IPS-20b (cell line): Measurements from ENCODE around the gene CATSPERZ.
A peak's percentile ranks its signal among the peaks of the same experiment; 100 is the strongest.
"Not testable (repeated sequence)": the region's sequence is repeated elsewhere in the genome, so short reads cannot be mapped to it uniquely, and the experiment has no call there.

ENCODE experiments used
- H3K27ac ChIP-seq: one replicate; pipeline ENCODE4 v1.5.1; 2013; ENCODE audit warnings: low read length
- H3K27me3 ChIP-seq: 2 replicates; pipeline ENCODE4 v1.6.1; 2013; ENCODE audit warnings: mild to moderate bottlenecking, low read length, inconsistent platforms; ENCODE audit not compliant: insufficient read depth
- H3K36me3 ChIP-seq: 2 replicates; pipeline ENCODE4 v1.6.1; 2013; ENCODE audit warnings: low read depth, mild to moderate bottlenecking, inconsistent platforms, low read length, moderate library complexity; ENCODE audit not compliant: insufficient read depth
- H3K4me1 ChIP-seq: 2 replicates; pipeline ENCODE4 v1.6.1; 2013; ENCODE audit warnings: mild to moderate bottlenecking, control low read depth, inconsistent platforms, low read length, moderate library complexity; ENCODE audit not compliant: insufficient read depth
- H3K4me3 ChIP-seq: 2 replicates; pipeline ENCODE4 v1.5.1; 2013; ENCODE audit warnings: mild to moderate bottlenecking, low read length, inconsistent platforms
- H3K9ac ChIP-seq: 2 replicates; pipeline ENCODE4 v1.6.1; 2013; ENCODE audit warnings: low read depth, mild to moderate bottlenecking, inconsistent platforms, low read length, moderate library complexity
- H3K9me3 ChIP-seq: 2 replicates; pipeline ENCODE4 v1.6.1; 2013; ENCODE audit warnings: mild to moderate bottlenecking, low read depth, low read length, inconsistent platforms; ENCODE audit not compliant: insufficient read depth

The CATSPERZ gene

GRCh38 chr11:64320556-64320955 lies 20.4 kb downstream of the CATSPERZ start:
- Histone ChIP-seq H3K4me3 (no peak overlapping the region), H3K36me3 (peaks cover 39% of the 10 kb centered on the region), H3K9ac (no peak overlapping the region), H3K27ac (no peak overlapping the region), H3K27me3 (no peaks in the 10 kb centered on the region), H3K9me3 (no peaks in the 10 kb centered on the region), H3K4me1 (peaks cover 5% of the 10 kb centered on the region; the same call in 1 of the 2 replicates)

- peaks cover 35% of the 10 kb centered on the region for H3K36me3 ChIP-seq
- no peak overlapping the region for H3K27ac ChIP-seq
- H3K9me3 ChIP-seq: no peaks in the 10 kb centered on the region
- H3K27me3 ChIP-seq: no peaks in the 10 kb centered on the region
- no peak overlapping the region for H3K9ac ChIP-seq
- peaks cover 5% of the 10 kb centered on the region; the same call in 1 of the 2 replicates for H3K4me1 ChIP-seq
- H3K4me3 ChIP-seq: no peak overlapping the region
These were observed 20.9 kb downstream of the CATSPERZ start for GRCh38 chr11:64321026-64321425.

DNA sequence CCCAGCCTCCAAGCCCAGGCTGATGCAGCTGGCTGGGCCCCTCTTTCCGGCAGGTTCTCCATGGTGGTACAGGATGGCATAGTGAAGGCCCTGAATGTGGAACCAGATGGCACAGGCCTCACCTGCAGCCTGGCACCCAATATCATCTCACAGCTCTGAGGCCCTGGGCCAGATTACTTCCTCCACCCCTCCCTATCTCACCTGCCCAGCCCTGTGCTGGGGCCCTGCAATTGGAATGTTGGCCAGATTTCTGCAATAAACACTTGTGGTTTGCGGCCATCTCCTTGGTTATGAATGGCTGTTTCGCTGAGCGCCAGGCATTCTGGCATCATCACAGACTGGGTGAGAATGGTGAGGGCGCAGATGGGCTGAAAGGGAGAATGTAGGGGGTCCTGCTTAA lies 21.4 kb downstream of the CATSPERZ start:
- Histone ChIP-seq H3K27me3 (no peaks in the 10 kb centered on the region), H3K9me3 (no peaks in the 10 kb centered on the region), H3K4me3 (no peak overlapping the region), H3K9ac (no peak overlapping the region), H3K27ac (no peak overlapping the region), H3K36me3 (peaks cover 30% of the 10 kb centered on the region), H3K4me1 (peaks cover 5% of the 10 kb centered on the region; the same call in 1 of the 2 replicates)

DNA sequence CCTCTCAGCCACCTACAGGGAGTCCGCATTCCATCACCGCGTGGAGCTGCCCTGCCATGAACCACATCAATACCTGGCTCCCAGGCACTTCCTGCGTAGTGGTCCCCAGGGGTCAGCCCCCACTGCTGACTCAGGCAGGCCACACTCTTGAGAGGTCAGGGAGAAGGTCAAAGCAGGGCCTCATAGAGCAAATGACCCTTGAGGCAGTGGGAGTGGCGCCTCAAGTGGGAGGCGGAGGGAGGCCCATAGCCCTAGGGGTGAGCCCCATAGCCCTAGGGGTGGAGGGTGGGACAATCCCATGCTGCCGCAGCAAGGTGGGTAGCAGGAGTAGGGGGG lies 22.7 kb downstream of the CATSPERZ start:
- 0 out of 2 replicates have a peak, but pooled peaks cover 5% of the 10 kb centered on the region for H3K4me1 ChIP-seq
- no peaks in the 10 kb centered on the region for H3K9me3 ChIP-seq
- H3K4me3 ChIP-seq: no peak overlapping the region
- peaks cover 27% of the 10 kb centered on the region for H3K36me3 ChIP-seq
- H3K27ac ChIP-seq: no peak overlapping the region
- no peak overlapping the region for H3K9ac ChIP-seq
- H3K27me3 ChIP-seq: no peaks in the 10 kb centered on the region

DNA sequence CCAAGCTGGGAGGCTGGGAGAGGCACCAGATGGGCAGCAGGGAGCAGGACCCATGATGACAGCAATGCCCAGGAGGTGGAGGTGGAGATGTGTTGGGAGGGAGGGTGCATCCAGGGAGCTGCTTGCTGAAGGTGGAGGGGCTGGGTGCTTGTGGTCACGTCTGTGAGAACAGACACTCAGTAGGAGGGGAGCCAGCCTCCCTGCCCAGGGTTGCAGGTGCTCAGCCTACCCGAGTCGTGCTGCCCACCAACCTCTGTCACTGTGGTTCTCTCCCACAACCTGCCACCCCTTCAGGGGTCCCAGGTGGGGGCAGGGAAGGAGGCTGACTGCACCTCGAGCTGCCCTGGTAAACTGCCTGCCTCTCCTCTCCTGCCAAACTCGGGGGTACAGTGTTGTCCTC lies 23.2 kb downstream of the CATSPERZ start:
- Histone ChIP-seq H3K27me3 (no peaks in the 10 kb centered on the region), H3K27ac (no peak overlapping the region), H3K9me3 (no peaks in the 10 kb centered on the region), H3K4me3 (no peak overlapping the region), H3K9ac (no peak overlapping the region), H3K4me1 (0 out of 2 replicates have a peak, but pooled peaks cover 5% of the 10 kb centered on the region), H3K36me3 (peaks cover 27% of the 10 kb centered on the region)

DNA sequence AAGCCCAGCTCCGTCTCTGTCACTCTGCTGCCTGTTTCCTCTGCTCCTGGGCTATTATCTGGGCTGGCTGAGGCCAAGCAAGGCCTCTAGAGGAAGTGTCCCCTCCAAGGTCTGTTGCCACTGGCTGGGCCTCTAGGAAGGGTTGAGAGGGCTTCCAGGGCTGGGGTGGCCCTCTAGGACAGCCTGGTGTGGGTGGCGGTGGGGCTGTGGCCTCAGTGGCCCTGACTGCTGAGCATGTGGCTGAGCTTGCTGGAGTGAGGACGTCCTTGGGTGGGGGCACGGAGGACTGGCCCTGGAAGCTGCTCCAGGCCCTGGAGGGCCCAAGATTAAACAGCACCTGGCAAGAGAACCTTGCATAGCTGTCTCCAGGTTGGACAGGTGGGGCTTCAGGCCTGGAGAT lies 23.8 kb downstream of the CATSPERZ start:
- not testable (repeated sequence) for H3K27me3 ChIP-seq, H3K4me3 ChIP-seq, H3K9ac ChIP-seq, H3K9me3 ChIP-seq, H3K4me1 ChIP-seq, H3K27ac ChIP-seq
- H3K36me3 ChIP-seq: peaks cover 27% of the 10 kb centered on the region

DNA sequence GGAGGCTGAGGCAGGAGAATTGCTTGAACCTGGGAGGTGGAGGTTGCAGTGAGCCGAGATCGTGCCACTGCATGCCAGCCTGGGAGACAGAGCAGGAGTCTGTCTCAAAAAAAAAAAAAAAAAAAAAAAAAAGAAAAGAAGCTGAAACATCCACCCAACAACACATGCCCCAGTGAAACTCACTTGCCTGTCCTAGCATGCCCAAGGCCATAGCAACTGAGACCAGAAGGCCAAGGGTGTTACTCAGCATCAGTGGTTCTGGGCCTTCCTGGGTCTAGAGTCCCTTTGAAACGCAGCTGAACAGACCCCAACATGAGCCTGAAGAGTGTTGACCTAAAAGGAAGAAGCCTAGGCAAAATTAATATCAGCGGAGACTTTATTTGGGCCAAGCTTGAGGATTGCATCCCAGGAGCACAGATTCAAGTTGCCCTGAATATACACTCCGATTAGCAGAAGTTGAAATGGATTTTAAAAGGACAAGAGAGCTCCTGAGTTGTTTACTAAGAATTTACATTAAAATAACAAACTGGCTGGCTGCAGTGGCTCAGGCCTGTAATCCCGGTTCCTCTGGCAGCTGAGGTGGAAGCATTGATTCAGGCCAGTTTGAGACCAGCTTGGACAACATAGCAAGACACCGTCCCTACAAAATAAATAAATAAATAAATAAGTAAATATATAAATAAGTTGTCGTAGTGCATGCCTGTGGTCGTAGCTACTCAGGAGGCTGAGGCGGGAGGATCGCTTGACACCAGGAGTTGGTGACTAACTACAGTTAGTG lies 24.7 kb downstream of the CATSPERZ start:
- 0 out of 2 replicates have a peak, but pooled peaks cover 3% of the 10 kb centered on the region for H3K4me1 ChIP-seq
- H3K9ac ChIP-seq: peak overlapping the region; percentile 23; the same call in 1 of the 2 replicates
- H3K4me3 ChIP-seq: no peak overlapping the region
- peaks cover 27% of the 10 kb centered on the region for H3K36me3 ChIP-seq
- no peaks in the 10 kb centered on the region for H3K9me3 ChIP-seq
- no peak overlapping the region for H3K27ac ChIP-seq
- no peaks in the 10 kb centered on the region for H3K27me3 ChIP-seq

GRCh38 chr11:64327375-64327774 lies 27.2 kb downstream of the CATSPERZ start:
- Histone ChIP-seq H3K4me3 (no peak overlapping the region), H3K9ac (no peak overlapping the region), H3K9me3 (no peaks in the 10 kb centered on the region), H3K4me1 (peaks cover 9% of the 10 kb centered on the region), H3K27me3 (no peaks in the 10 kb centered on the region), H3K36me3 (0 out of 2 replicates have a peak, but pooled peaks cover 7% of the 10 kb centered on the region), H3K27ac (no peak overlapping the region)

DNA sequence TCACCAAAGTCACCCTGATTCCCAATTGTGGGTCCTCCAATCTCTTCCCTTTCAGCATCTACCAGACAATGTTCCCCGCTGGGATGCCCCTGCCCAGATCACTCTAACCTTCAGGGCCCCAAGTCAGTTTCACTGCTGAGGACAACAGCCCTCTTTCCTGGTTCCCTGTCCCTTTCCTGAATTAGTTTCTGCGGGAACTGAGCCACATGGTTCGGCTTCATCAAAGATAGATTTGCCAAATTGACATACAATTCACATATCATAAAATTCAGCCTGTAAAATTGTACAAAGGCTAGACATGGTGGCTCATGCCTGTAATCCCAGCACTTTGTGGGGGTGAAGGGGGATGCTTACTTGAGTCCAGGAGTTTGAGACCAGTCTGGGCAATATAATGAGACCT lies 27.8 kb downstream of the CATSPERZ start:
- Histone ChIP-seq H3K4me3 (no peak overlapping the region), H3K9ac (no peak overlapping the region), H3K9me3 (no peaks in the 10 kb centered on the region), H3K36me3 (0 out of 2 replicates have a peak, but pooled peaks cover under 1% of the 10 kb centered on the region), H3K4me1 (peaks cover 9% of the 10 kb centered on the region), H3K27me3 (no peaks in the 10 kb centered on the region), H3K27ac (no peak overlapping the region)

GRCh38 chr11:64330888-64331287 lies 30.7 kb downstream of the CATSPERZ start:
- H3K27me3 ChIP-seq: no peaks in the 10 kb centered on the region
- H3K9me3 ChIP-seq: no peaks in the 10 kb centered on the region
- H3K9ac ChIP-seq: no peak overlapping the region
- H3K4me3 ChIP-seq: no peak overlapping the region
- no peak overlapping the region for H3K27ac ChIP-seq
- H3K4me1 ChIP-seq: peaks cover 6% of the 10 kb centered on the region
- H3K36me3 ChIP-seq: no peaks in the 10 kb centered on the region

DNA sequence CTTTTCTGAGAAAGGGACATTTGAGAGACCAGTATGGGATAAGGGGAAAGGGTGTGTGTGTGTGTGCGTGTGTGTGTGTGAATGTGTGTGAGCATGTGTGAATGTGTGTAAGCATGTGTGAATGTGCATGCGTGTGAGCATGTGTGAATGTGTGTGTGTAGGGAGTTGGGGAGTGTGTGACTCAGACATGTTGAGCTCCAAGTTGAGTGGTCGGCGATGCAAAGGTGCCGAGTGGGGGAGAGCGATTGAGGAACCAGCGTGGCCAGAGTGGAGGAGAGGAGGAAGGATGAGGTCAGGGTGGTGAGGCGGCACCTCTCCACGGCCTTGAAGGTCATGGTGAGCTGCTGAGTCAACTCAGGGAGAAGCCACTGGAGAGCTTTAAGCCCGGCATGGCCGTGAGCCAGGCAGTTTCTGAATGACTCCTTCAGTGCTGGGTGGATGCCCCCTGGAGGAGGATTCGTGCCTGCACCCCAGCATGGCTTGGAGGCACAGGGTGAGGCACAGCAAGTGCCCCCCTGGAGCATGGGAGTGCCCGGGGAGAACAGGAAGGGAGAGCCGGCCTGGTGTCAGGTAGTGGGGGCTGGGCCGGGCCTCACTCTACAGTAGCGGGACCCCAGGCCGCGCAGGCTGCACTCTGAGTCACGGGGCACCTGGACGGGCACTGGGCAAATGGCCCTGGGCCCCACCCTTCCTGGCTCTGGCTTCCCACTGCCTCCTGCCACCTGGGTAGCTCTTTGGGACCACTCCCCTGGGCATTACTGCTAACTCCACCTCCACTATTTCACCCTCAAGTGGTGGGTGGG lies 31.6 kb downstream of the CATSPERZ start:
- Histone ChIP-seq H3K27ac (no peak overlapping the region), H3K27me3 (no peaks in the 10 kb centered on the region), H3K4me1 (peaks cover 6% of the 10 kb centered on the region), H3K4me3 (no peak overlapping the region), H3K36me3 (no peaks in the 10 kb centered on the region), H3K9ac (no peak overlapping the region), H3K9me3 (no peaks in the 10 kb centered on the region)

- H3K9ac ChIP-seq: no peak overlapping the region
- H3K9me3 ChIP-seq: no peaks in the 10 kb centered on the region
- no peak overlapping the region for H3K4me3 ChIP-seq
- no peaks in the 10 kb centered on the region for H3K36me3 ChIP-seq
- H3K4me1 ChIP-seq: peaks cover 6% of the 10 kb centered on the region
- H3K27ac ChIP-seq: no peak overlapping the region
- H3K27me3 ChIP-seq: no peaks in the 10 kb centered on the region
These were observed 33.4 kb downstream of the CATSPERZ start for GRCh38 chr11:64333556-64333955.
